Anterior cingulate cortex (tissue), 58 donors: ENCODE measurements around the gene CFB.
A peak's percentile ranks its signal among the peaks of the same experiment; 100 is the strongest.

Experiments
- DNase-seq, 58 donors: peaks; one replicate each; lab custom pipeline; 2025; lab: John Stamatoyannopoulos, UW

Gene CFB

GRCh38 chr6:31947070-31947675, 1.3 kb downstream of the CFB start:
- DNase-seq = no peak

GRCh38 chr6:31947864-31948263, 2.0 kb downstream of the CFB start:
- DNase-seq = no peak

- no peak for DNase-seq
Measured at GRCh38 chr6:31948306-31948705, 2.4 kb downstream of the CFB start.

GRCh38 chr6:31948753-31949413, 3.0 kb downstream of the CFB start:
- no peak for DNase-seq

- no peak for DNase-seq
Measured at GRCh38 chr6:31949926-31950548, 4.1 kb downstream of the CFB start.

- DNase-seq = peak in 28 of 58 donors; percentile 2 to 64 (median 13)
Measured at GRCh38 chr6:31952140-31952805, 6.4 kb downstream of the CFB start.

- no peak for DNase-seq
Measured at GRCh38 chr6:31952890-31953289, 7.0 kb downstream of the CFB start.

- no peak for DNase-seq
Measured at GRCh38 chr6:31954511-31954910, 8.6 kb downstream of the CFB start.

- no peak for DNase-seq
Measured at GRCh38 chr6:31956796-31957195, 10.9 kb downstream of the CFB start.

- no peak for DNase-seq
Measured at GRCh38 chr6:31958412-31958740, 12.5 kb downstream of the CFB start.

GRCh38 chr6:31958741-31959739, 13.1 kb downstream of the CFB start, which contains the start of the genes NELFE and SKIC2:
Gene NELFE, minus strand, starts transcription at chr6:31958971. Its CDS starts 525 bp downstream, at chr6:31958446.
Gene SKIC2, plus strand, starts transcription at chr6:31959175. Its CDS starts 18 bp downstream, at chr6:31959193.
- peak; percentile 77 to 99 (median 97) for DNase-seq

GRCh38 chr6:31961616-31962015, 15.7 kb downstream of the CFB start:
- no peak for DNase-seq

GRCh38 chr6:31963921-31964320, 18.0 kb downstream of the CFB start:
- no peak for DNase-seq

- DNase-seq = no peak
Measured at GRCh38 chr6:31965700-31966099, 19.8 kb downstream of the CFB start.

GRCh38 chr6:31966506-31966905, 20.6 kb downstream of the CFB start:
- no peak for DNase-seq

GRCh38 chr6:31966997-31967925, 21.4 kb downstream of the CFB start:
- no peak for DNase-seq

GRCh38 chr6:31967926-31968320, 22.0 kb downstream of the CFB start:
- DNase-seq = no peak

GRCh38 chr6:31968326-31968725, 22.4 kb downstream of the CFB start:
- no peak for DNase-seq
